ENCODE results near the gene POGLUT2. TPM values are rescaled to one million over a fixed set of nuclear protein-coding genes. Genes with fewer than 3 reads are reported as not detected.
"Not testable (repeated sequence)": the region's sequence is repeated elsewhere in the genome, so short reads cannot be mapped to it uniquely, and the experiment has no call there.

POGLUT2 gene
- total RNA-seq, 1 donor from 2014 or later: 22.1 TPM

- no peak for DNase-seq (ENCODE audit: extremely low read depth, low read depth, low spot score)
Observed at GRCh38 chr13:102812611-102813287, 14.0 kb upstream of the POGLUT2 start.

- no peak for DNase-seq (ENCODE audit: extremely low read depth, low read depth, low spot score)
Observed at GRCh38 chr13:102807699-102808098, 8.9 kb upstream of the POGLUT2 start.

GRCh38 chr13:102805680-102806079 lies 6.9 kb upstream of the POGLUT2 start:
- DNase-seq (ENCODE audit: extremely low read depth, low read depth, low spot score): no peak

DNA sequence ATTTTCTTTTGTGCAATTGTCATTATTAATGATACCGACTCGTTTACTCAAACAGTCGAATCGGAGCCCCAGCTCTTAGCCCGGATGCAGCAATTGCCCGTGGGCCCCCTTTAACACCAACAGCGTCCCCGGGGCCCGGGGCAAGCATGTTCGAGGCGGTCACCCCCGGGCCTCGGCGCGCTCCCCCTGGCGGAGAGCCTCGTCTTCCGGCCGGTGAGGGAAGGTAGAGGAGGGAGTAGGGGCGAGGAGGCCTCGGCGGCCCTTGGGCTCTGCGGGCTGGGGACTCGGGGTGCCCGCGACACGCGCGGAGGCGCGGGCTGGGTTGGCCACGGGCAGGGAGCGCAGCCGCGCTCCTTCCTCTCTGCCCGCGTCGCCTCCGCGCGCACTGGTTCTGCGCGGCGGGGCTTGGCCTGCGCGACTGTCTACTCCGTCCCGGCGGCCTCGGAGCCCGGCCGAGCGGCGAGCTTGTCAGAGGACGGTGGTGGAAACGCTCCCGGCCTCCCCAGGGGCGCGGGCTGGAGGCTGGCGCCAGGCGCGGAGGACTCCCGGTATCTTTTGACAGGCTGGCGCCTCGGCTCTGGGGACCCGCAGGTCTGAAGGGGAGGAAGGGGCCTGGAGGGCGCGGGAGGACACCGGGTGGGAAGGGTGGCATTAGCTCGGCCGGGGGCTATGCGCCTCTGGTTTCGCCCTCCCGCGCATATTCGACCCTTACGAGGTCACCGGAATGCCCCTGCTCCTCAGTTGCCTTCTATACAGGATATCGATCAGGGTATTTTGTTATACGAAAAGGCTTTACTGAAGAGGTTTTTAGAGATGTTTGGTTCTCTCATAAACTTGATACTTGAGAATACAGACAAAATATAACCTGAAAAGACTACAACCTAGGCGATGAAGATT lies 1.6 kb upstream of the POGLUT2 start:
- DNase-seq (ENCODE audit: extremely low read depth, low read depth, low spot score): no peak

DNA sequence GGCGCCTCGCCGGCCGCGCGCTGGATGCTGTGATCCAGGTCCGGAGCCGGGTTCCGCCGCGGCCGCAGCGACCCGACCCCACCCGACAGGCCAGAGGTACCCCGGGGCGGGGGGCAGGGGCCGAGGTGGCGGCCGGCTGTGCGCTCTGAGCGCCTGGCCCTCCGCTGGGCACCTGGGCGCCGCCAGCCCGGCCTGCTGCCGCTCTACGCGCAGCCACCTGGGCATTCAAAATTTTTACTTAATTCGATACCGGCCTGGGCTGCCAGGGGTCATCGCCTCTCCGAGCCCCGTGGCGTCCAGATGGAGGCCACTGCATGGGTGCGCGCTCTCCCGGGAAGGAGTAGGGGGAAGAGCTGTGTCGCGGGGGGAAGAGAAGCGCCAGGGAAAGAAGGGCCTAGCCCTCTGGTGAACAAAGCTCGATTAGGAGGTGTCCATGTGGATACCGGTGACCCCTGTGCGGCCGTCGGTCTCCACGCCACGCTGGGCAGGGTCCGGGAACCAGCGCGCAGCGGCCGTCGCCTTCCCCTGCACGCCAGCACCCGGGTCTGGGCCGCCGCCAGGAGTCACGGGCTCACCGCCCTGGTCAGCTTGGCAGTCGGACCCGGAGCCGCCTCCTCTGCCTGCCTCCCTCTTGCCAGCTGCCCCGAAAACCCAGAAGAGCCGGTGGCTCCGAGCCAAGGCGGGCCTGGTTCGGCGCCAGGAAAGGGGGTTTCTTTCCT lies 809 bp upstream of the POGLUT2 start:
- no peak for DNase-seq (ENCODE audit: extremely low read depth, low read depth, low spot score)

DNA sequence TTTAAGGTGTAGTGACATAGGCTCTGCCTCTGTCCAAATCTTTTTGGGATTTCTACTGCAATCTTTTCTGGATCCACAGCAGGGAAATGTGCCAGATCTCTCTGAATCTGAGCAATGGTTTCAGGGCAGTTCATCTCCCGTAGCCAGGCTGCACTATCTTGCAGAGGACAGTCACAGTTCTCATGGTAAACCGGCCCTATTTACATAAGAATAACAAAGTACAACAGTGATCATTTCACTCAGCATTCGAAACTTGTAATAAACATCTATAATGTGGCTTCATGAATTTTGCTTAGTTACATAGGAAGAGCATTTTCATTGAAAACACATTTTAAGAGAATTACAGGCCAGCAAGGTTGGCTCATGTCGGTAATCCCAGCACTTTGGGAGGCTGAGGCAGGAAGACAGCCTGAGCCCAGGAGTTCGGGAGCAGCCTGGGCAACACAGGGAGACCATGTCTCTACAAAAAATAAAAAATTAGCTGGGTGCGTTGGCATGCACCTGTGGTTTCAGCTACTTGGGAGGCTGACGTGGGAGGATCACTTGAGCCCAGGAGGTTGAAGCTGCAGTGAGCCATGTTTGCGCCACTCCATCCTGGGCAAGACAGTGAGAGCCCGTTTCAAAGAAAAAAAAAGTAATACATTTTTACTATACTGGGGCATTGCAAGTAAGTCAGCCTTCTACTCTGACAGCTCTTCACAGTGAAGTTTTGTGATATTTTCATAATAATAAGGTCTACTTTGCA lies 5.0 kb downstream of the POGLUT2 start:
- no peak for DNase-seq (ENCODE audit: extremely low read depth, low read depth, low spot score)

- DNase-seq (ENCODE audit: extremely low read depth, low read depth, low spot score): no peak
Observed at GRCh38 chr13:102792396-102792795, 6.4 kb downstream of the POGLUT2 start.

DNA sequence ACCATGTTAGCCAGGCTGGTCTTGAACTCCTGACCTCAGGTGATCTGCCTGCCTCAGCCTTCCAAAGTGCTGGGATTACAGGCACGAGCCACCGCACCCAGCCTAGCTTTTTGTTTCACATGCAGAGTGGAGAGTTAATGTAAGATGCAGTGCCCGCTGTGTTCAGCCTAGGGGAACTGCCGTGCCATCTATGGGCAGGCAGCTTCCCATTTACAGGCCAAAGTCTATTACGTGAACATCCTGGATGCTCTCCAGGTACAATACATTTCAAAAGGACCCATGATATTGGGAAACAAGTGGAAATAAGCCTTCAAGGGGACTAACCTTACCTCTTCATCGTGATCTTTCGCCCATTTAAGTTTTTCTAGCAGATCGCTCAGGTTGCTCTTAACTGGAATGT lies 10.1 kb downstream of the POGLUT2 start:
- DNase-seq (ENCODE audit: extremely low read depth, low read depth, low spot score): no peak

DNA sequence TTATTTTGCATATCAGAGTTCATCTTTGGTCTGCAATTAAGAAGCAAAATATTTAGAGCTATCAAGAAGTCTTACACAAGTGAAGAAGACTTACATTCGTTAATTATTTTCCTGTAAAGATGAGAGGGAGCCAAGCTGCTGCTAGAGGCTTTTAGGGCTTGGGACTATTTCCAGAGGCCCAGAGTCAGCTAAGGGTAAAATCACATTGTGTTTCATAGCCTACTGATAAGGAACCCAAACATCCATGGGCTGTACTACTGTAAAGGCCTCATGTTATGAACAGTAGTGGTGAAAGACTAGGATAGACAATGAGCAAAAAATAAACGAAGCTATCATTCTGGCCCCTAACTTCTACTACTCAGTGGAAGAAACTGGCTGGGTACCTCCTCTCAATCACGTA lies 14.3 kb downstream of the POGLUT2 start:
- DNase-seq (ENCODE audit: extremely low read depth, low read depth, low spot score): no peak

GRCh38 chr13:102781591-102781990 lies 17.2 kb downstream of the POGLUT2 start:
- no peak for DNase-seq (ENCODE audit: extremely low read depth, low read depth, low spot score)

GRCh38 chr13:102780656-102781055 lies 18.1 kb downstream of the POGLUT2 start:
- DNase-seq (ENCODE audit: extremely low read depth, low read depth, low spot score): not testable (repeated sequence)

GRCh38 chr13:102779436-102780159 lies 19.2 kb downstream of the POGLUT2 start:
- DNase-seq (ENCODE audit: extremely low read depth, low read depth, low spot score): no peak

DNA sequence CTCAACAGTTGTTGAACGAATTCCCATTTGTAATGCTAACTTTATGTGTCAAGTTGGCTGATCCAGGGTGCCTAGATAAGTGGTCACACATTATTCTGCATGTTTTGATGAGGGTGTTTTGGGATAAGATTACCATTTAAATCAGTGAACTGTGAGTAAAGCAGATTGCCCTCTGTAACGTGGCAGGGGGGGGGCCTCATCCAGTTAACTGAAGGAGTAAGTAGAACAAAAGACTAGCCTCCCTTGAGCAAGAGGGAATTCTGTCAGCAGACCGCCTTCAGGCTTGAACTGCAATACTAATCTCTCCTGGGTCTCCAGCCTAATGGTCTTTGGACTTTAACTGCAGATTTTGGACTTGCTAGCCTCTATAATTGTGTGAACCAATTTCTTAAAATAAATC lies 21.0 kb downstream of the POGLUT2 start:
- DNase-seq (ENCODE audit: extremely low read depth, low read depth, low spot score): no peak

DNA sequence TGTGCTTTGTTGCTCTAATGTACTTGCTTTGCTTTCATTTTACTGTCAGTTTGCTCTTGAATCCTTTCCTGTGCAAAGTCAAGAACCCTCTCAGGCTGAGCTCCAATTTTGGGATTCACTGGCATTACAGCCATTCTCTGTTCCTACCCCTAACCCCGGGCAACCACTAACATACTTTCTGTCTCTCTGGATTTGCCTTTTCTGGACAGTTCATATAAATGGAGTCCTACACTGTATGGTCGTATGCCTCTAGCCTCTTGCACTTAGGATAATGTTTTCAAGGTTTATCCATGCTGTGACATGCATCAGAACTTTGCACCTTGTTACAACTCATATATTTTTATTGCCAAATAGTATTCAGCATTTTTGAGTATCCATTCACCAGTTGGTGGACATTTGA lies 22.5 kb downstream of the POGLUT2 start:
- no peak for DNase-seq (ENCODE audit: extremely low read depth, low read depth, low spot score)

DNA sequence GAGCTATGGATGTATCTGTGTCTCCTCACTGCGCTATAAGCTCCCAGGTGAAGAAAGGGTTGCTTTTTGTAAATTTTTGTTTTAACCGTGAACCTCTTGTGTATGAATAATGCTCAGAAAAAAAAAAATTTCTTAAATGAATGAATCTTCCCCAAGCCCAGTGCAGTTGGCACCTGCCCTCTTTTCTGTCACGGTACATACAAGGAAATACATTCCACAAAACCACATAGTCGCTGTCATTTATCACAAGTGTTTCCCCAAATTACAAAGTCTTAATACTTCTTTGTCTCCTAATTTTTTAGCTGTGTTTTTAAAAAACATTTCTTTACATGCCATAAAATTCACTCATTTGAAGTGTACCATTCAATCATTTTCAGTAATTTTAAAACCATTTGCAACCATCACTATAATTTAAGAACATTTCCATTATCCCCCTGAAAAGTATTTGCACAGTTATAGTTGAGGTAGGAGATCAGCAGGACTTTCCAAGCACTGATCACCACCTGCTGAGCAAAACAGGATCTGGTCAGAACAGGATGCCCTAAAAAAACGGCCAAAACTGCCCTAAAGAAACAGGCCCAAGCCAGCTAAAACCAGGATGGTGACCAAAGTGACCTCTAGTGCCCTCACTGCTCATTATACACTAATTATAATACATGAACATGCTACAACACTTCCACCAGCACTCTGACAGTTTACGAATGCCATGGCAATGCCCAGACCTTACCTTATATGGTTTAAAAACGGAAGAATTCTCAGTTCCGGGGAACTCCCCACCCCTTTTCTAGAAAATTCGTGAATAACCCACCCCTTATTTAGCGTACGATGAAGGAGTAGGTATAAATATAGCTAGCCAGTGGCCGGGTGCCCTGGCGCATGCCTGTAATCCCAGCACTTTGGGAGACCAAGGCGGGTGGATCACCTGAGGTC lies 23.9 kb downstream of the POGLUT2 start:
- no peak for DNase-seq (ENCODE audit: extremely low read depth, low read depth, low spot score)

- DNase-seq (ENCODE audit: extremely low read depth, low read depth, low spot score): no peak
Observed at GRCh38 chr13:102774214-102774568, 24.6 kb downstream of the POGLUT2 start.

- DNase-seq (ENCODE audit: extremely low read depth, low read depth, low spot score): no peak
Observed at GRCh38 chr13:102773441-102774213, 25.1 kb downstream of the POGLUT2 start, which contains the start of gene TEX30. TSS of gene TEX30 (minus strand) at chr13:102773786. CDS start at chr13:102770026, 3,760 bp downstream.

GRCh38 chr13:102772042-102772425 lies 26.7 kb downstream of the POGLUT2 start:
- no peak for DNase-seq (ENCODE audit: extremely low read depth, low read depth, low spot score)
